ENCODE data around the gene PLCD3.

DNA sequence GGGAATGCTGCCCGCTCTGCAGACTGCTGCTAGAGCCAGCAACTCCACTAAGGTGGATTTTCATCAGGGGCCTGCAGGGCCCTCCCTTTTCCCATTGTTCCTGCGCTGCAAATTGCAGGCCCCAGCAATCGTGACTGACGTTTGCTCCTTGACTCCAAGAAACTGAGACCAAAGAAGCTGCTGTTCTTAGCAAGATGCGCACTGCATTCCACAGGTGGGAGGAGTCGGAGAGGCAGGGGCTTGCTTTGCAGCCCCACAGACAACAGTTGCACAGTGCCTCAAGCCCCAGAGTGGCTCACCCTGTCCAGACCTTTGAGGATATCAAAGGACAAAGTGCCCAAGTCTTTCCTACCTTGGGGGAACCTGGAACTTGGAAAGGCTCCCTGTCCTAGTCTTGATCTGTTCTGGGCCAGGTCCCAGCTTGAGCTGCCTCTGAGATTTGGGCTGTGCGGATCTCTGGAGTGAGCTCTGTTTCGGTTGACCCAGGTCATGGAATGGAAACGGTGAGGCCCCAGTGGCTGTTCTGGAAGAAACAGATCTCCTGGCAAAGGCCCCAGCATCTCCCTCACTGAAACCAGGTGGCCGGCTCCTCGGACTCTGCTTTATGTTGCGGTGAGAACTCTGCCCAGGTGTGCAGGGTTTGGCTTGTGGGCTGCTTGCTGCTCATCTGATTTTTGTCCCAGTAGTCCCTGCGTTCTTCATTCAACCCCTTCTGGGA, 24.9 kb downstream of the PLCD3 start:
- TF ChIP-seq, protein P1, sequence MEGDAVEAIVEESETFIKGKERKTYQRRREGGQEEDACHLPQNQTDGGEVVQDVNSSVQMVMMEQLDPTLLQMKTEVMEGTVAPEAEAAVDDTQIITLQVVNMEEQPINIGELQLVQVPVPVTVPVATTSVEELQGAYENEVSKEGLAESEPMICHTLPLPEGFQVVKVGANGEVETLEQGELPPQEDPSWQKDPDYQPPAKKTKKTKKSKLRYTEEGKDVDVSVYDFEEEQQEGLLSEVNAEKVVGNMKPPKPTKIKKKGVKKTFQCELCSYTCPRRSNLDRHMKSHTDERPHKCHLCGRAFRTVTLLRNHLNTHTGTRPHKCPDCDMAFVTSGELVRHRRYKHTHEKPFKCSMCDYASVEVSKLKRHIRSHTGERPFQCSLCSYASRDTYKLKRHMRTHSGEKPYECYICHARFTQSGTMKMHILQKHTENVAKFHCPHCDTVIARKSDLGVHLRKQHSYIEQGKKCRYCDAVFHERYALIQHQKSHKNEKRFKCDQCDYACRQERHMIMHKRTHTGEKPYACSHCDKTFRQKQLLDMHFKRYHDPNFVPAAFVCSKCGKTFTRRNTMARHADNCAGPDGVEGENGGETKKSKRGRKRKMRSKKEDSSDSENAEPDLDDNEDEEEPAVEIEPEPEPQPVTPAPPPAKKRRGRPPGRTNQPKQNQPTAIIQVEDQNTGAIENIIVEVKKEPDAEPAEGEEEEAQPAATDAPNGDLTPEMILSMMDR (conservative IDR thresholded peaks at IDR 0.05; ENCODE audit: low read depth, low read length): no peak
- TF ChIP-seq EZH2 (IDR thresholded peaks at IDR 0.05; ENCODE audit: low read length, unreplicated experiment) (no peak), EZH2phosphoT487 (IDR thresholded peaks at IDR 0.05; ENCODE audit: borderline replicate concordance, low read length) (no peak)

Data from PC-3 (cell line).